GM18505 (cell line): ENCODE data around the gene SLC39A6.

Experiments used
- ATAC-seq: cut with Tn5 transposase; IDR thresholded peaks from one replicate; pipeline ENCODE4 v1.9.1; 2021; ENCODE audit not compliant: unreplicated experiment
- POLR2A ChIP-seq: IDR thresholded peaks from 4 replicates; pipeline ENCODE4 v1.6.1; 2011; ENCODE audit warnings: borderline replicate concordance; ENCODE audit not compliant: insufficient read depth, insufficient read length; ENCODE audit errors: extremely low read depth

SLC39A6 gene

DNA sequence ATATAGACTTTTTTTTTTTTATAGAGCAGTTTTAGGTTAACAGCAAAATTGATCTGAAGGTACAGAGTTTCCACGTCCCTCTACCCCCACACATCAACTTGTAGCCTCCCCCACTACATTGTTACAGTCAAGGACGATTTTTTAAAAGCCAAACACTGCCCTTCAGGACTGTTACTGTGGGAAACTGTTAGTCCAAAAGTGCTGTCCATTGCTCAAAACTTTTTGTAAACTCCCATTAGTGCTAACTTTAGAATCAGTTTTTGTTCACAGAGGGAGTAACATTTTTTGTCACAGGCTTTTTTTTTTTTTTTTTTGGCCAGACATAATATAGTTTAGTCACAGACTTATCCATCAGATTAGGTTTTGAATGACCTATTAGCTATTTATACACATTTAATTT is 24.6 kb upstream of the SLC39A6 start:
- ATAC-seq = no peak

DNA sequence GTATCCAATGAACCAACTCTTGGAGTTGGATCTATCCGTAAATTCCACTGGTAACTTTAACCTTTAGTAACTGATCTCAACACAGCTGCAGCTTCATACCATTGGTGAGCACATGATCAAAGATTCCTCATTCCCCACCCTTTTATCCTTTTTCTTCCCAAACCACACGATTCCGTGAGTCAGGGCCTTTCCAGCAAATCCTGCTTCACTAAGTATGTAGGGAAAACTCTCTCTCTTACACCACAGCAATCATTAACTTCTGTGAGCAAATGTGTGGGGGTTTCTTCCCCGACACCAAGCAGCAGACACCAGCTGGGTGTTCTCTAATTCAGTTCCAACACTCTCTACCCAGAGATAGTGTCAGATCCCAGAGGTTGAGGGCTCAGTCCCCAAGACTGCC is 24.1 kb upstream of the SLC39A6 start:
- no peak for TF ChIP-seq POLR2A

More for the DNA sequence above, 24.6 kb upstream of the SLC39A6 start:
- no peak for TF ChIP-seq POLR2A

DNA sequence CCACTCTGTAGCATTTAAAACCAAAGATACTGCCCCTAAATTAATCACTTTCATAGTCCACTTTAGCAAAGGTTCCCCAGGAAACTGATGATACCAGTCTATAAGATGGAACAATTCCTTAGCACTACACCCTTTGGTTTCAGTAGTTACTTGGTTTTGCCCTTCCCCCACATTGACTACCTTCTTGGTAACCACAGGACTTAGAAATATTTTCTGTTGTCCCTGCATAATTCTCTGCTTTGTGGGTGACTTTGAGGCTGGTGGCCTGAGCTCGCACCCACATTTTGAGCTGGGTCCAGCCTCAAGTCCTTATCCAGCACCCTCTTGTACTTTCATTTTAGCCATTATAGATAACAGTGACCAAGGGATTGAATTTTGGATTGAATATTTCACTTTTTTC is 23.6 kb upstream of the SLC39A6 start:
- no peak for TF ChIP-seq POLR2A
- ATAC-seq = no peak

More for the DNA sequence above, 24.1 kb upstream of the SLC39A6 start:
- ATAC-seq = no peak

DNA sequence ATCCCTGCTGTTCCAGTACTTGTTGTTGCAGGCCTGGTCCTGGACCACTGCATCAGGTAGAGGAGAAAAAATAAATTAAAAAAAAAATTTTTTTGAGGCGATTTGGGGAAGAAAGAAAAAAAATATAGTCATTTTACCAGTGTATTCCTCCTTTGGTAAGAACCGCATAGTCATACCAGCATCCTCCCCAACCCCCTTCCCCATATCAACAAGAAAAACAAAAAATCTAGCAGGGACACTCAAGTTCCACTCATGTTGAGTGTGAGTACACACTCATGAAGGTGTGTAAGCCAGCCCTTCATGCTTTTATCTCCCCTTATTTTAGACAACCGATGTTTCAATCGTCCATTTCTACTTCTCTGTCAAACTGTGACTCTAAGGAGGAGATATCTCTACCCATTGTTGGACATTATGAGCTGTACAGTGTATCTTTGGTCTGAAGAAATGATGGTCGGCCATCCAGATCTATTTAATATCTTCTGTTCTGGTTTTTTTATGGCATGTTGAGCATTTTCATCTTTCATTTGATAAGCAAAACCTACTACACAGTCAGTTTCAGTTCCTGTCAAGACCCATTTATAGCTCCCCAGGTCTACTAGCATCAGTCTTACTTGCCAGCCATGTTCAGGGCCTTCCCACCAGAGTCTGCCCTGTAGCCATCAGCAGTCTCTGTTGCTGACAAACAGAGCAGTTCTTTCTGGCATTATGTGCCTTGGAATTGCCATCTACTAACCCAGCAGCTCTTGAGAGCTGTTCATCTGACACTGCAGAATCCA is 20.6 kb upstream of the SLC39A6 start:
- ATAC-seq = peak; percentile 95
- peak; percentile 43 for TF ChIP-seq POLR2A

DNA sequence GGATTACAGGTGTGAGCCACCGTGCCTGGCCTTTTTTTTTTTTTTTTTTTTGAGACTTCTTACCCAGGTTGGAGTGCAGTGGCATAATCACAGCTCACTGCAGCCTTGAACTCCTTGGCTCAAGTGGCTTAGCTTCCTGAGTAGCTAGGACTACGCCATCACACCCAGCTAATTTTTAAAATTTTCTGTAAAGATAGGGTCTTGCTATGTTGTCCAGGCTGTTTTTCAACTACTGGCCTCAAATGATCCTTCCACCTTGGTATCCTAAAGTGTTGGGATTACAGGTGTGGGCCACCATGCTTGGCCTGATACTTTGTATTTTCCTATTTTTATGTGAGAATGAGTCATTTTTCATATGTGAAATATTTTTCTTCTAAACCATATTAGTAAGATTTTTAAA is 14.3 kb upstream of the SLC39A6 start:
- no peak for TF ChIP-seq POLR2A
- no peak for ATAC-seq

DNA sequence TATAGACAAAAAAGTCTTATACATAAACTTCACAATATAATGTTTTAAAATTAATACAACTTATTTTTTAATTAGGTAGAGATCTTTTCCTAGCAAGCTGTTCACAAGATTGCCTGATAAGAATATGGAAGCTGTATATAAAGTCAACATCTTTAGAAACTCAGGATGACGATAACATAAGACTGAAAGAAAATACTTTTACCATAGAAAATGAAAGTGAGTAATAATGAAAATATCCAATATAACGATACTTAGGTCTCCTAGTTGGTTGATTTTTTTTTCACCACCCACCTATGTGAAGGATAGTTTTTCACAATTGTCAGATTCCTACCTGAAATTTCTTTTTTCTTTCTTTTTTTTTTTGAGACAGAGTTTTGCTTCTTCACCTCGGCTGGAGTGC is 13.6 kb upstream of the SLC39A6 start:
- ATAC-seq = no peak

DNA sequence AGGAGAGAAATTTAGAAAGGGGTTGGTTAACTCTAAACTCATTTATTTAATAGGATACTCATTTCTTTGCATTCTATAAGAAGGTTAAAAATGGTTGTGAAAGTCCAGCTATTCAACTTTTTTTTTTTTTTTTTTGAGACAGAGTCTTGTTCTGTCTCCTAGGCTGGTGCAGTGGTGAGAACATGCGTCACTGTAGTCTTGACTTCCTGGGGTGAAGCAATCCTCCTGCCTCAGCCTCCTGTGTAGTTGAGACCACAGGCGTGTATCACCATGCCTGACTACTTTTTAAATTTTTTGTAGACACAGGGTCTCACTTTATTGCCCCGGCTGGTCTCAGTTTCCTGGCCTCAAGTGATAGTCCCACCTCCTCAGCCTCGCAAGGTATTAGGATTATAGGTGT is 12.4 kb upstream of the SLC39A6 start:
- TF ChIP-seq POLR2A = no peak
- ATAC-seq = no peak

More for the DNA sequence above, 13.6 kb upstream of the SLC39A6 start:
- TF ChIP-seq POLR2A = no peak

DNA sequence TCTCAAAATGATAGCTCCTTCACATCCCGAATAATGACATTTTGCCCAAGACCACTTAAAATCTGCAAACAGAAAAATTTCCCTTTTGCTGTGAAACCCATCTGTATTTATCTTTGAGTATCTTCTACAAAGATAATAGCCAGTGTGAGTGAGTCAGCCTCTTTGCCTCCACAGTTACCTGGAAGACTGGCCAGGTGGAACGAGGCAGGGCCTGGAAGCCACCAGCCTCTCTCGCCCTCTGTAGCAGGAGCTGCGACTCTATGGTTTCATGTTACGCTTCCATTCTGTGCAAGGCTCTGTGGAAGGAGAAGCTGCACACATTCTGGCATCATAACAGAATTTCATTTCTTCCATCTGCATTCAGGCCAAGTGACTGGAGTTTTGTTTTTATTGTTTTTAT is 10.1 kb upstream of the SLC39A6 start:
- no peak for TF ChIP-seq POLR2A
- no peak for ATAC-seq

DNA sequence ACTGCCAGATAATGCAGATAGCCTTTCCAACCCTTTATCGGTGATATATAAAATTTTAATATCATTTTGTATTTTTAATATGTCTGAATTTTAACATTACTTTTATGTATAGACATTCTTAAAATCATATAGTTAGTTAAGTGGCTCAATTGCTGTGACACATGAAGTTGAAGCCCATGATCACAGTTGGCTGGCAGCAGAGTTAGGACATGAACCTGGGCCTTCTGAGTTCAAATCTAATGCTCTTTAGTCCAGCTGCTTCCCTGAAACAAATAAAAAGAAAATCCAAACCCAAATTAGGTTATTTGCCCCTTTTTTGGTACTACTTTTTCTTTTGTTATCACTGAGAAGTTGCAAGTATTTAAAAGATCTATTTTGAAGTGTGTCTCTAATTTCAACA is 6.1 kb upstream of the SLC39A6 start:
- TF ChIP-seq POLR2A = no peak
- ATAC-seq = no peak

DNA sequence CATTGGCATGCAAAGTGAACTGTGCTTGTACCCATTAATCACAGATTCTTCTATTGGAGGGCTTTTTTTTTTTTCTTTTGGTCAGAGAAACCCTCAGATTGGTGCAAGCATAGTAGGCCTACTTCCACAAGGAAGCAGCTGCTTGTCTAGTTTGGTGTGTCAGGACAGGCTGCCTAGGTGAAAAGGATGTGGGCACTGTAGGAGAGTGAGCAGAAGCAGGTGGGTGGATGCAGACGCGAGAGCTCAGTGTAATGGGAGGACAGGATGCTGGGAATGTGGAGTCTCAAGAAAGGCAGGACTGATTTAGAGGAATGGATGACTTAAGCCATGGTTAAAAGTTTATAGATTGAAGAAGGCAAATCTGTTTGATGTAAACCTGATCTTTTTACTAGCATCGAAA is 3.6 kb upstream of the SLC39A6 start:
- no peak for ATAC-seq
- no peak for TF ChIP-seq POLR2A

DNA sequence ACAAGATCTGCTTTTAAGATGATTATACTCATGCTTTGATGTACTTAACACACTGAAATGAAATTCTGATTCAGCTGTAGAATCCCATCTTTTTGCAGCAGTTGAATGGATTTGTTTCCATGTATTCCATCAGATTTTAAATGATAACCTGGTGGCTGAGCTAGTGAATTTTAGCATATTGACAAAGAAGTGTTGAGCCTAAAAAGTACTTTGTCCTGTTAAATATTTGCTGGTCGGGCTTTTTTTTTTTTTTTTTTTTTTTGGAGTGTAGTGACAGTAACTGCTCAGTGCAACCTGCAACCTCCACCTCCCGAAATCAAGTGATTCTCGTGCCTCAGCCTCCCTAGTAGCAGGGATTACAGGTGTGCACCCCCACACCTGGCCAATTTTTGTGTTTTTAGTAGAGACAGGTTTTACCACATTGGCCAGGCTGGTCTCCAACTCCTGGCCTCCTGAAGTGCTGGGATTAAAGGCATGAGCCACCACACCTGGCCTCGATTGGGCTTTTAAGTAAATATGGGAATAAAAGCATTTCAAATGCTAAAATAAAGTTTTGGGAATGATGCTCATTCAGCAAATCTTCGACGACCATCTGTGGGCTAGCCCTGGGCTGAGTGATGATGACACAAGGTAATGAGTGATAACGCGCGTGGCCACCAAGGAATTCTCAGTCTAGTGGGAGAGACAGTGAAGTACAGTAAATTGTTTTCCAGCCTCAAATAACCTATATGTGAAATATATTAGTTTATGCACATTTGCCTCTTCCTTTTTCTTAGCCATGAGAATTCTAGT is 2.7 kb upstream of the SLC39A6 start:
- TF ChIP-seq POLR2A = no peak
- no peak for ATAC-seq

DNA sequence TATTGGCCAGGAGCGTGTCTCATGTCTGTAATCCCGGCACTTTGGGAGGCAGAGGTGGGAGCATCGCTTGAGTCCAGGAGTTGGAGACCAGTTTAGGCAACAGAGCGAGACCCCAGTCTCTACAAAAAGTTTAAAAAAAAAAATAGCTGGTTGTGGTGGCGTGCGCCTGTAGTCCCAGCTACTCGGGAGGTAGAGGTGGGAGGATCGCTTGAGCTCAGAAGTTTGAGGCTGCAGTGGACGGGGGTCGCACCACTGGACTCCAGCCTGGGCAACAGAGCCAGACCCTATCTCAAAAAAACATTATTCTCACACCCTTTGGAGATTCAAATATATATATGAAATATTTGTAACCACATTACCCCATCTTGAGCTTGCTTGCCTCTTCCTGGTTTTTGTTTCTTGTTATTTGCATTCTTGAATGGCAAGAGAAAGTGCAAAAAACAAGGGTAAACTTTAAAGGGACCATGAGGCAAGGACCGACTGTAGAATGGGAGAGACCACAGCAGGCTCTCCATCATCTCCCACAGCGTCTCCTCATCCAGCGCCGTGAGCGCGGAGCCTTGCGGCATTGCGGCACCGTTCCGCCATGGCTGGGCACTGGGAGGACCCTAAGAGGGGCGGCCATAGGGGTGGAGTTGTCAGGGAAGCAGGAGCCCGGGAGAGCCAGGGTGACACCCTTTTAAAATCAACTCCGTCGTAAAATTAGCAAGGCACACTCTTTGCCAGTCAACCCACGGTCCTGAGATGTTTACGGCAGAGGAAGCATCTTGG is 1.9 kb upstream of the SLC39A6 start:
- no peak for TF ChIP-seq POLR2A
- no peak for ATAC-seq

DNA sequence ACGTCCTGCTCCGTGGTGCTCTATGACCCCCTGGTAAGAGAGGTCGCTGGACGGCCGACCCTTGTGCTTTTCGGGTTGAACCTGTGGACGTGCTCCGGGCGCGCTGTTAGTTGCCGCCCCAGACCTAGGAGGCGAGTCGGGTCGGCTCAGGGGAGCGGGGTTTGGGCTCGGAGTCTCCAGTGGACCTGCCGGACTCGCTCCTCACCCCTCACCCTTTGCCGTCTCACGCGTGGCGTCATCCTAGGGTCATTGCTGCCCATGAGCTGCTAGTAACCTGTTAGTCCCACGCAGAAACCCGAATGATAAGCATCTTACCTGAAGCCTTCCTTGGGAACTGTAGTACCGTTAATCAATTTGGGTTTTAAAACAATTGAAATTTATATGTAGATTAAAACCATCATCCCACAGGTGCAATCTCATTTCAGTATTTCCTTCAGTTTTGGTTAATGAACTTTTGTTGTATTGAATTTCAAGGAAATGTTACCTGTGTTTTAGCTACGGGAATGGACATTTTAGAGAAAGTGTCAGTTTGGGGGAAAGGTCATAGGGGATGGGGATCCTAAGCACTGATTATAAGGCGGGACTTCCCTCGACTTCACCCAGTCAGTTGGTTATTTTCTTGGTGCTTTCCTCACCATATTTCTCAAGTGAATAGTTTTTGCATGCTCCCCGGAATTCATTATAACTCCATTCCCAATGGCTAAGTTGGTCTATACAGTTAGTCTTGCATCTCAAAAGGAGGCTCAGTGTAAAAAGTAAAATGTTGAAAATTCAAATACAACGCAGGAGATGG is 1.1 kb upstream of the SLC39A6 start:
- no peak for TF ChIP-seq POLR2A
- peak; percentile 7 for ATAC-seq

DNA sequence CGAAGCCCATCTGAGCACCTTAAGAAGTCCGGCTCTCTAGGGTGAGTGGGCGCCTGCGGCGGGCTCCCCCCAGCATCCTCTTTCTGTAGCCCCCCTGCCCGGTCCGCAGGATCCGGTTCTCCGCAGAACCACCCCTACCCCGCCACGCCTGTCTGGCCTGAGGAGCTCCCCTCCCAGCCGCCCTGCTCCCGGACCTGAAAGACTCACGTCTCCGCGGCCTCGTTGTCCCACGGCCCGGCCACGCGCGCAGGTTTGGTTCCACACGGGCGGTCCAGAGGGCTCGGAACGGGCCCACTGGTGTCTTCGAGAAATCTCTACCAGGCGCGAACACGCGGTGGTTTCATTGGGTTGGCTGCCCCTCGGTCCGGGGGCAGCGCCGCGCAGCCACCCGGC is 237 bp downstream of the SLC39A6 start:
- peak; percentile 25 for ATAC-seq

DNA sequence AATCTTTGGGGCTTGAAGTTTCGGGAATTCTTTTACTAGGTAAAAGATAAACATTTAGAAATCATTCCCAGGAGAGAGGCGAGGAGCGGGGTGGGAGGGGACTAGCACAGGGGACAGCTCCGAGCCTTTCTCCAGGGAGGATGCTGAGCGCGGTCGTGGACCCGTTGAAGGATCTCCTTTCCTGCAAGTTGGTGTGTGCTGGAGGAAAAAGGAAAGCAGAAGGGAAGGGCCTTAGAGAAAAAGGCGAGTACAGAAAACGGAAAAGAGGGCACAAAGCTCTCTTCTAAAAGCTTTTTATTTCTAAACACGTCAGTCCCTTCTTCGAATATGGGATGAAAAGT is 640 bp downstream of the SLC39A6 start:
- no peak for TF ChIP-seq POLR2A
- no peak for ATAC-seq

More for the DNA sequence above, 237 bp downstream of the SLC39A6 start:
- no peak for TF ChIP-seq POLR2A
